ENCODE data around the gene MFAP1.
"Not testable (repeated sequence)": the region's sequence is repeated elsewhere in the genome, so short reads cannot be mapped to it uniquely, and the experiment has no call there.

MFAP1 gene

GRCh38 chr15:43815064-43815463 is 9.4 kb downstream of the MFAP1 start:
- DNase-seq (ENCODE audit: low read depth): not testable (repeated sequence)

GRCh38 chr15:43808960-43809678 is 15.4 kb downstream of the MFAP1 start:
- no peak for DNase-seq (ENCODE audit: low read depth)

GRCh38 chr15:43808435-43808950 is 16.0 kb downstream of the MFAP1 start:
- no peak for DNase-seq (ENCODE audit: low read depth)

- not testable (repeated sequence) for DNase-seq (ENCODE audit: low read depth)
Observed at GRCh38 chr15:43802676-43803075, 21.8 kb downstream of the MFAP1 start.

- peak; percentile 88 for DNase-seq (ENCODE audit: low read depth)
Observed at GRCh38 chr15:43800286-43801141, 24.0 kb downstream of the MFAP1 start, which contains the start of gene HYPK. Gene HYPK, plus strand, starts transcription at chr15:43800599. Its CDS starts 24 bp downstream, at chr15:43800623.

- no peak for DNase-seq (ENCODE audit: low read depth)
Observed at GRCh38 chr15:43799945-43800285, 24.6 kb downstream of the MFAP1 start, which contains the start of gene SERINC4. Gene SERINC4, minus strand, starts transcription at chr15:43800220. Its CDS starts 234 bp downstream, at chr15:43799986.

- no peak for DNase-seq (ENCODE audit: low read depth)
Observed at GRCh38 chr15:43799209-43799944, 25.1 kb downstream of the MFAP1 start.

GRCh38 chr15:43796566-43796965 is 27.9 kb downstream of the MFAP1 start:
- no peak for DNase-seq (ENCODE audit: low read depth)

GRCh38 chr15:43795997-43796396 is 28.5 kb downstream of the MFAP1 start:
- no peak for DNase-seq (ENCODE audit: low read depth)

GRCh38 chr15:43795197-43795596 is 29.3 kb downstream of the MFAP1 start:
- no peak for DNase-seq (ENCODE audit: low read depth)

GRCh38 chr15:43794269-43795037 is 30.0 kb downstream of the MFAP1 start:
- DNase-seq (ENCODE audit: low read depth): no peak

GRCh38 chr15:43793647-43794046 is 30.8 kb downstream of the MFAP1 start:
- no peak for DNase-seq (ENCODE audit: low read depth)

GRCh38 chr15:43792761-43793476 is 31.6 kb downstream of the MFAP1 start:
- DNase-seq (ENCODE audit: low read depth): no peak

GRCh38 chr15:43791993-43792760 is 32.3 kb downstream of the MFAP1 start, which contains the start of gene SERF2:
Gene SERF2, plus strand, starts transcription at chr15:43792320. Its CDS starts 57 bp downstream, at chr15:43792377.
- peak; percentile 100 for DNase-seq (ENCODE audit: low read depth)

- DNase-seq (ENCODE audit: low read depth): no peak
Observed at GRCh38 chr15:43789409-43789808, 35.1 kb downstream of the MFAP1 start.

GRCh38 chr15:43779016-43779415 is 45.5 kb downstream of the MFAP1 start:
- no peak for DNase-seq (ENCODE audit: low read depth)

- peak; percentile 70 for DNase-seq (ENCODE audit: low read depth)
Observed at GRCh38 chr15:43777267-43777914, 47.1 kb downstream of the MFAP1 start.

GRCh38 chr15:43776718-43777266 is 47.7 kb downstream of the MFAP1 start, which contains the start of gene ELL3:
Gene ELL3, minus strand, starts transcription at chr15:43776966. Its CDS starts 65 bp downstream, at chr15:43776901.
- peak; percentile 66 for DNase-seq (ENCODE audit: low read depth)

Measured in activated T-helper 9 cell treated with anti-CD3 and anti-CD28 coated beads, Interleukin-2, amount 50 U/mL, for 16 hours (primary cell).